ENCODE data around the gene ASCC3. TPM values are rescaled to one million over a fixed set of nuclear protein-coding genes. Genes with fewer than 3 reads are reported as not detected.

The ASCC3 gene
- total RNA-seq, 4 donors from 2014 or later = 15.7 to 39.9 (median 29.3) TPM

DNA sequence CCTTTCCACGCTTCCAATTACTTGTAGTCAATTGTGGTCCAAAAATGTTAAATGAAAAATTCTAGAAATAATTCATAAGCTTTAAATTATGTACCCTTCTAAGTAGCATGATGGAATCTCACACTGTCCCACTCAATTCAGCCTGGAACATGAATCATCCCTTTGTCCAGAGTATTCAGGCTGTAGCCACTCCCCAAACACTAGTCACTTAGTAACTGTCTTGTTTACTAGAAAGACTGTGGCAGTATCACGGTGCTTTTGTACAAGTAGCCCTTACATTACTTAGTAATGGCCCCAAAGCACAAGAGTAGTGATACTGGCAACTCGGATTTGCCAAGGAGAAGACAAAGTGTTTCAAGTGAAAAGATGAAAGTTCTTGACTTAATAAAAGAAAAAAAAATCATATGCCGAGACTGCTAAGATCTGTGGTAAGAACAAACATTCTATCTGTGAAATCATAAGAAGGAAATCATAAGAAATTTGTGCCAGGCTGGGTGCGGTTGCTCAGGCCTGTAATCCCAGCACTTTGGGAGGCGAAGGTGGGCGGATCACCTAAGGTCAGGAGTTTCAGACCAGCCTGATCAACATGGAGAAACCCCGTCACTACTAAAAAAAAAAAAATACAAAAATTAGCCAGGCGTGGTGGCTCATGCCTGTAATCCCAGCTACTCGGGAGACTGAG is 247.9 kb downstream of the ASCC3 start:
- TF ChIP-seq POLR2AphosphoS5 (IDR thresholded peaks at IDR 0.05) = no peak
- TF ChIP-seq, protein P1, sequence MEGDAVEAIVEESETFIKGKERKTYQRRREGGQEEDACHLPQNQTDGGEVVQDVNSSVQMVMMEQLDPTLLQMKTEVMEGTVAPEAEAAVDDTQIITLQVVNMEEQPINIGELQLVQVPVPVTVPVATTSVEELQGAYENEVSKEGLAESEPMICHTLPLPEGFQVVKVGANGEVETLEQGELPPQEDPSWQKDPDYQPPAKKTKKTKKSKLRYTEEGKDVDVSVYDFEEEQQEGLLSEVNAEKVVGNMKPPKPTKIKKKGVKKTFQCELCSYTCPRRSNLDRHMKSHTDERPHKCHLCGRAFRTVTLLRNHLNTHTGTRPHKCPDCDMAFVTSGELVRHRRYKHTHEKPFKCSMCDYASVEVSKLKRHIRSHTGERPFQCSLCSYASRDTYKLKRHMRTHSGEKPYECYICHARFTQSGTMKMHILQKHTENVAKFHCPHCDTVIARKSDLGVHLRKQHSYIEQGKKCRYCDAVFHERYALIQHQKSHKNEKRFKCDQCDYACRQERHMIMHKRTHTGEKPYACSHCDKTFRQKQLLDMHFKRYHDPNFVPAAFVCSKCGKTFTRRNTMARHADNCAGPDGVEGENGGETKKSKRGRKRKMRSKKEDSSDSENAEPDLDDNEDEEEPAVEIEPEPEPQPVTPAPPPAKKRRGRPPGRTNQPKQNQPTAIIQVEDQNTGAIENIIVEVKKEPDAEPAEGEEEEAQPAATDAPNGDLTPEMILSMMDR (IDR thresholded peaks at IDR 0.05) = no peak
- no peak for TF ChIP-seq POLR2A (IDR thresholded peaks at IDR 0.05)
- no peak for TF ChIP-seq EP300 (IDR thresholded peaks at IDR 0.05; ENCODE audit: low read depth)
- DNase-seq = no peak
- Histone ChIP-seq H3K4me3 (no peak overlapping the region), H3K9me3 (no peaks in the 10 kb centered on the region), H3K36me3 (peaks cover 0 to 22% (median 2%) of the 10 kb centered on the region in 4 donors), H3K27me3 (no peaks in the 10 kb centered on the region), H3K27ac (no peak overlapping the region), H3K4me1 (peaks cover 0 to 4% (median 0%) of the 10 kb centered on the region in 4 donors)
- in situ Hi-C loops (cut with MboI; ENCODE audit: low pct_ligation_motif_present in 1 of 4, low pct_unique_long_range_greater_than_20kb in 1 of 4, low sequenced_read_pairs in 3 of 4) = no loop called here
- intact Hi-C loops (cut with DNase I; ENCODE audit: low total_unique reads) = no loop called here
- WGBS, 2 donors (ENCODE audit: low coverage in 1 of 2) = 72 to 78% methylated on average over 10 of the region's 10 CpGs

DNA sequence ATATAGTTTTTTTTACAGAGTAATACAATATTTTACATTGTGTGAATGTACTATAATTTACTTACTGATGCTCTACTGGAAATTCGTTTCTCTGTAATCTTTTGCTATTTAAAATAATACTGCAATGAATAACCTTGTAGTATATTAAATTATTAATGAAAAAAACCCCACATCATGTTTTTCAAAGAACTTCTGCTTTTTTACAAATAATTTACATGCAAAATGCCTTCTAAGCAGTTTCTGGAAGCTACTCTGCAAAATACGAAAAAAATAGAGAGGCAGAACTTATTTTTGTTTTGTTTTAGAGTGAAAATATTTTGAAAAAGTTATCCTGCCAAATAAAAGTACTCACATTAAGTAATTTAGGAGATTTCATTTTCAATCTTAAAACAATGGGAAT is 250.6 kb downstream of the ASCC3 start:
- 69 to 77% methylated on average over 2 of the region's 2 CpGs for WGBS, 2 donors (ENCODE audit: low coverage in 1 of 2)
- no peaks in the 10 kb centered on the region for H3K27me3 ChIP-seq
- DNase-seq = no peak
- no peak overlapping the region for H3K4me3 ChIP-seq
- peaks cover 0 to 4% (median 0%) of the 10 kb centered on the region in 4 donors for H3K4me1 ChIP-seq
- in situ Hi-C loops (cut with MboI; ENCODE audit: low pct_ligation_motif_present in 1 of 4, low pct_unique_long_range_greater_than_20kb in 1 of 4, low sequenced_read_pairs in 3 of 4) = no loop called here
- H3K27ac ChIP-seq = no peak overlapping the region
- H3K9me3 ChIP-seq = no peaks in the 10 kb centered on the region
- TF ChIP-seq, protein P1 (IDR thresholded peaks at IDR 0.05) = no peak
- TF ChIP-seq POLR2AphosphoS5 (IDR thresholded peaks at IDR 0.05) = no peak
- TF ChIP-seq EP300 (IDR thresholded peaks at IDR 0.05; ENCODE audit: low read depth) = no peak
- TF ChIP-seq POLR2A (IDR thresholded peaks at IDR 0.05) = no peak
- intact Hi-C loops (cut with DNase I; ENCODE audit: low total_unique reads) = no loop called here
- peaks cover 0 to 13% (median 6%) of the 10 kb centered on the region in 4 donors for H3K36me3 ChIP-seq

DNA sequence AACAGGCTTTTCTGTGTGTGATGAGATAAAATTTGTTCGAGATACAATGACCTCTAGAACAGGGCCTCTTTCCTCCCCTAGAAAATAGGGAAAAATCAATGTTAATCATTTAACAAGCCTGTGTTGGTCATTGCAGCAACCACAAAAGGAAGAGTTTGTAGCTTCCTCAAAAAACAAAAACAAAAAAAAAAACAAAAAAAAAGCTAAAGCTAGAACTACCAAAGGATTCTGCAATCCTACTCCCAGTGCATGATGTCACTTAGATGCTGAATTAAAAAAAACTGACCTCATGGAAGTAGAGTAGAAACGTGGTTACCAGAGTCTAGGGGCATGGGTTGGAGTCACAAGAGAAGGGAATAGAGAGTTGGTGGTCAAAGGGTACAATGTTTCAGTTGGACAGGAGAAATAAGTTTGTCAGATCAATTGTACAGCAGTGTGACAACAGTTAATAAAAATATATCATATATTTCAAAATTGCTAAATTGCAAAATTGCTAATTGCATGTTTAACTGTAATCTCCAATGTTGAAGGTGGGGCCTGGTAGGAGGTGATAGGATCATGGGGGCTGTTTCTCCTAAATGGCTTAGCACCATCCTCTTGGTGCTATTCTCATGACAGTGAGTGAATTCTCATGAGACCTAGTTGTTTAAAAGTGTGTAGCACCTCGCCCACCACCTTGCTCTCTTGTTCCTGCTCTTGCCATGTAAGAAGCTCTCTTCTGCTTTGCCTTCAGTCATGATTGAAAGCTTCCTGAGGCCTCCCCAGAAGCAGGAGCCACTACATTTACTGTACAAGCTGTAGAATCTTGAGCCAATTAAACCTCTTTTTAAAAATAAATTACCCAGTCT is 253.0 kb downstream of the ASCC3 start:
- in situ Hi-C loops (cut with MboI; ENCODE audit: low pct_ligation_motif_present in 1 of 4, low pct_unique_long_range_greater_than_20kb in 1 of 4, low sequenced_read_pairs in 3 of 4) = no loop called here

DNA sequence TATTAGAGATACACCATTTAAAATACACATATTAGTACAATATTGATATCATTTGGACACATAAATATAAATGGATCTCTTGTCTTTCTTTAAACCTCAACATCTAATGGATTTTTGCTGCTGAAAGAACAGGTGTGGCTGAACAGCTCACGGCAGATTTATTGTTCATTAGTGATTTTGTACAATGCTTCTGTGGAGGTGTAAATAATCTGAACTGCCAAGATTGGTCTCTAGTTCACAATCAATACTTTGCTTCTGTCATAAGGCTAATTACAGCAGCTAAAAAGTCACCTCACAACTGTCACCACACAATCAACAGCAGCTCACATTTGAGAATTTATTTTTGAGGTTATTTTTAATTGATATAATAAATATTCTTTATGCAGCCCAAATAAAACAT is 254.4 kb downstream of the ASCC3 start:
- in situ Hi-C loops (cut with MboI; ENCODE audit: low pct_ligation_motif_present in 1 of 4, low pct_unique_long_range_greater_than_20kb in 1 of 4, low sequenced_read_pairs in 3 of 4) = no loop called here
- WGBS, 2 donors (ENCODE audit: low coverage in 1 of 2) = 75 to 83% methylated on average over 1 of the region's 1 CpG
- Histone ChIP-seq H3K27me3 (no peaks in the 10 kb centered on the region), H3K36me3 (peaks cover 0 to 19% (median 7%) of the 10 kb centered on the region in 4 donors), H3K9me3 (no peaks in the 10 kb centered on the region), H3K4me3 (no peak overlapping the region), H3K27ac (no peak overlapping the region), H3K4me1 (no peaks in the 10 kb centered on the region)
- no peak for DNase-seq
- TF ChIP-seq EP300 (IDR thresholded peaks at IDR 0.05; ENCODE audit: low read depth) = no peak
- TF ChIP-seq, protein P1 (IDR thresholded peaks at IDR 0.05) = no peak
- TF ChIP-seq POLR2AphosphoS5 (IDR thresholded peaks at IDR 0.05) = no peak
- no peak for TF ChIP-seq POLR2A (IDR thresholded peaks at IDR 0.05)
- intact Hi-C loops (cut with DNase I; ENCODE audit: low total_unique reads) = no loop called here

More for the DNA sequence above, 253.0 kb downstream of the ASCC3 start:
- Histone ChIP-seq H3K27me3 (no peaks in the 10 kb centered on the region), H3K4me3 (no peak overlapping the region), H3K27ac (no peak overlapping the region), H3K9me3 (no peaks in the 10 kb centered on the region), H3K36me3 (peaks cover 0 to 19% (median 7%) of the 10 kb centered on the region in 4 donors), H3K4me1 (no peaks in the 10 kb centered on the region)
- 81 to 96% methylated on average over 2 to 3 of the region's 3 CpGs for whole genome bisulfite sequencing, 2 donors (ENCODE audit: low coverage in 1 of 2)
- DNase-seq = no peak
- intact Hi-C loops (cut with DNase I; ENCODE audit: low total_unique reads) = no loop called here
- no peak for TF ChIP-seq POLR2A (IDR thresholded peaks at IDR 0.05)
- TF ChIP-seq EP300 (IDR thresholded peaks at IDR 0.05; ENCODE audit: low read depth) = no peak
- TF ChIP-seq, protein P1 (IDR thresholded peaks at IDR 0.05) = no peak
- TF ChIP-seq POLR2AphosphoS5 (IDR thresholded peaks at IDR 0.05) = no peak

All from transverse colon (tissue), 4 donors.